Amygdala (tissue), 56 donors: Measurements from ENCODE around the gene SASH3.

Experiments
- DNase-seq, 56 donors: peaks; one replicate each; lab custom pipeline; 2025; lab: John Stamatoyannopoulos, UW

Gene SASH3

DNA sequence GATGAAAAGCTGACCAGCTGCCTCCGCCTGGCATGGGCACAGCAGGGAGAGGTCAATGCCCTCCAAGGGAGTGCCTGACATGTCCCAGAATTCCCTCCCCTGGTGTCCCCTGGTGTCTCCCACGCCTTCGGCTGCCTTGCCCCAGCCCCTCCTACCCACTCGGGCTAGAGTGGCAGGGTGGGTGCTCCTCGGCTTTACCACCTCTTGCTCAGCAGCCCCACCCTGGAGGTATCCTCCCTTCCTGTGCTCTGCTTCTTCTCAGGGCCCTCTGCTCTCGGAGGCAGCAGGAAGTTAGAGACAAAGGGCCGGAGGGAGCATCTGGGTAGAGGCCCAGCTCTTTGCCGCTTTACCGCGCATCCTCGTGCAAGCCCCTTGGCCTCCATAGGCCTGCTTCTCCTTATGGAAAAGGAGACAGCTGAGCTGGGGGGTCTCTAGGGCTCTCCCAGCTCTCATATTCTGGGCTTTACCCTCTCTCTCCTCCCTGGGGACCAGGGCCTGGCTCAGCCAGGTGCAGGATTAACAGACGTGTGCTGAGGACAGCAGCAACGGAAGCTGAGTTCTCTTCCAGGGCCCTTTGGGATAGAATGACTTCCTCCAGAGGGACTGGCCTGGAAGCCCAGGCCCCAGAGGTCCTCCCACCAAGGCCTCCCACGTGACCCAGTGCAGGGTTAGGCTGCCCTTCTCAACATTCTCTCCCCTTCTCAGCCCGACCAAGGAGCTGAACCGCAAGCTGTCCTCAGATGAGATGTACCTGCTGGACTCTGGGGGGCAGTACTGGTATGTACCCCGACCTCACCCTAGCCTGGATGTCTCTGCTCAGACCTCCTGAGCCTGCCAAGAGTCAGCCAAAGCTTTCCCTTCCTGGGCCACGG lies 23.7 kb upstream of the SASH3 start:
- DNase-seq, result no peak

DNA sequence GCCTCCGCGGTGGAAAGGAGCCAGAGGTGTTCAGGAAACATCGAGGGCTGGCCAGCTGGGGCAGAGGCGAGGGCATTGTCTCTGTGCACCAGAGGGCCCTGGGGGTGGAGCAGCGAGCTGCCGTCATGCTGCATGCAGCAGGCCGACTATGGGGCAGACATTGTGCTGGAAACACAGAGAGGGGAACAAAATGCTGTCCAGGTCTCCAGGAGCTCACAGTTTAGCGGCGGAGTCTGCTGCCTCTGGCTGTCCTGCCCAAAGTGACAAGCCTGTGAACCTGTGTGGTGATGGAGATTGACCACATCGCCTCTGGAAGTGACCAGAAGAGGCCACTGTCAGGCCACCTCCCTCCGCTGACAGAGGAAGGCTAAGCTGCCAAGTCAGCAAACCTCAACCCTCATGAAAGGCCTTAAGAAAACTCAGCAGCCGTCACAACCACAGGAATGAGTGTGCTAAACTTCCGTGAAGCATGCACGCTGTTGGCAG lies 20.1 kb upstream of the SASH3 start:
- DNase-seq, result peak in 47 of 56 donors; percentile 0 to 68 (median 27)

DNA sequence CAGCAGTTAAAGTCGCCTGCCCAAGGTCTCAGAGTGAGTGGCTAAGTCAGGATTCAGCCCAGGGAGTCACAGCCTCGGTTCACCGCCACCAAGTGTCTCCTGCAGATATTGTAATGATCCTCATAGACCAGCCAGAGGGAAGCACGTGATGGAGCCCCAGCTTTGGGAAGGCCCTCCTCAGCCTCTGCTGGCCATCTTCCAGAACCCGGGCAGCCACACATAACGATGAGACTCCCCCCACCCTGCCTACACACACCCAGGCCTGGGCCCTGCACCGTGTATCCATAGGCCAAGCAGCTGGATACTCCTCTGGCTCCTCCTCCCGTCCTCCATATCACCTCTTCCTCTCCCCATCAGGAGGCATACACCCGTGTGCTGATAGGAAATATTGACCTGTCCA lies 19.6 kb upstream of the SASH3 start:
- DNase-seq, result no peak

DNA sequence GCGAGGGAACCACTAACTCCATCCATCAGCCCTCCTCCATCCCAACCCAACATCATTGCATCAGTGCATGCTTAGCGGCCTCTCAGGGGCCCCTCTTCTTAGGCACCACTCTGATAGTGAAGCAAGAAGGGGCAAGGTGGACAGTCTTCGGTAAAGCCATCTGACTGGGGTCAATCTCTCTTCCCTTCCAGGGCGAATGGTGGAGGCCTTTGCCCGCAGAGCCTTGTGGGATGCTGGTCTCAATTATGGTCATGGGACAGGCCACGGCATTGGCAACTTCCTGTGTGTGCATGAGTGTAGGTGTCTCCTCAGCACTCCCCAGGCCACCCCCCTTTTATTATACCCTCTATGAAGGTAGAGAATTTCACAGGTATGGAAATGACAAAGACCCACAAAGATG lies 18.8 kb upstream of the SASH3 start:
- DNase-seq, result no peak

DNA sequence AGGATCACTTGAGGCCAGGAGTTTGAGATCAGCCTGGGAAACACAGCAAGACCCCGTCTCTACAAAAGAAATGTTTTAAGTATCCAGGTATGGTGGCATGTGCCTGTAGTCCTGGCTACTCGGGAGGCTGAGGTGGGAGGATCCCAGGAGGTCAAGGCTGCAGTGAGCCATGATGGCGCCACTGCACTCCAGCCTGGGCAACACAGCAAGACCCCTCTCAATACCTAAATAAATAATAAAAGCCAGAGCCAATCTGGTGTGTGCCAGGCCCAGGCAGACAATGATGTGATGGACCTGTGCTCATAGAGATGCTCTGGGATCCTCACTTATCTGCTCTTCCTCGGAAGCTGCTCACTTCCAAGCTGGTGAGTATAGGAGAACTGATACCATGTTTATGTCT lies 18.2 kb upstream of the SASH3 start:
- DNase-seq, result no peak

DNA sequence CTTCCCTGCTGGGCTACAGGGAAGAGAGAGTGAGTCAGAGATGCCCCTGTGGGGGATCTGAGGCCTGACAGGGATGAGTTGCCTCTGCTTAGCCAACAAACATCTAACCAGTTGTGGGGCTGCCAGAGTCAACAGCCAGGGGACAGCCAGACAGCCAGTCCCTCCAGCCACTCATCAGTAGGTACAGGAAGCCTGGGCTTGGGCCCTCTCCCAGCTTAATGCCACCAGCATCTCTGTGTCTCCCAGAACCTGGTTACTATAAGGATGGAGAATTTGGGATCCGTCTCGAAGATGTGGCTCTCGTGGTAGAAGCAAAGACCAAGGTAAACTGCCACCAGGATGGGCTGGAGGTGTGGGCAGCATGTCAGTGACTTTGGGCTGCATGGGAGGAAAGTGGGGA lies 17.3 kb upstream of the SASH3 start:
- DNase-seq, result no peak

DNA sequence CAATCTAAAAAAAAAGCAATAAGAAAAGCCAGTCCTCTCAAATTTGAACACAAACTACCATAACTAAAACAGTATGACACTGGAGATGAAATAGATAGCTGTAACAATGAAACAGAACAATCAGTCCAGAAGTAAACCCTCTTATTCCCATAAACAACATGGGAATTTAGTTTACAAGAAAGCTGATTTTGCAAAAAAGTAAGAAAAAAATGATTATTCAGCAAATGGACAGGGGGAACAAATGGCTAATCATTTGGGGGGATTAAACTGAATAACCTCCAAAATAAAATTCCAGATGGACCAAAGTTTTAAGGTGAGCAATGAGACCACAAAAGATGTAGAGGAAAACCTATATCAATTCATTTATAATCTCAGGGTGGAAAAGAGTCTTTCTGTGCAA lies 16.1 kb upstream of the SASH3 start:
- DNase-seq, result no peak

DNA sequence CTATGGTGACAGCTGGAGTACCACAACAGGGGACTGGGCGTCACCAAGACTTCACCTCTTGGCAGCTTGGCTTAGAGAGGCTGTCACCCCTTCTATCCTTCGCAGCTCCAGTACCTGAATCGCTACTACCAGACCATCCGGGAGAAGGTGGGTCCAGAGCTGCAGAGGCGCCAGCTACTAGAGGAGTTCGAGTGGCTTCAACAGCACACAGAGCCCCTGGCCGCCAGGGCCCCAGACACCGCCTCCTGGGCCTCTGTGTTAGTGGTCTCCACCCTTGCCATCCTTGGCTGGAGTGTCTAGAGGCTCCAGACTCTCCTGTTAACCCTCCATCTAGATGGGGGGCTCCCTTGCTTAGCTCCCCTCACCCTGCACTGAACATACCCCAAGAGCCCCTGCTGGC lies 11.6 kb upstream of the SASH3 start:
- no peak for DNase-seq

DNA sequence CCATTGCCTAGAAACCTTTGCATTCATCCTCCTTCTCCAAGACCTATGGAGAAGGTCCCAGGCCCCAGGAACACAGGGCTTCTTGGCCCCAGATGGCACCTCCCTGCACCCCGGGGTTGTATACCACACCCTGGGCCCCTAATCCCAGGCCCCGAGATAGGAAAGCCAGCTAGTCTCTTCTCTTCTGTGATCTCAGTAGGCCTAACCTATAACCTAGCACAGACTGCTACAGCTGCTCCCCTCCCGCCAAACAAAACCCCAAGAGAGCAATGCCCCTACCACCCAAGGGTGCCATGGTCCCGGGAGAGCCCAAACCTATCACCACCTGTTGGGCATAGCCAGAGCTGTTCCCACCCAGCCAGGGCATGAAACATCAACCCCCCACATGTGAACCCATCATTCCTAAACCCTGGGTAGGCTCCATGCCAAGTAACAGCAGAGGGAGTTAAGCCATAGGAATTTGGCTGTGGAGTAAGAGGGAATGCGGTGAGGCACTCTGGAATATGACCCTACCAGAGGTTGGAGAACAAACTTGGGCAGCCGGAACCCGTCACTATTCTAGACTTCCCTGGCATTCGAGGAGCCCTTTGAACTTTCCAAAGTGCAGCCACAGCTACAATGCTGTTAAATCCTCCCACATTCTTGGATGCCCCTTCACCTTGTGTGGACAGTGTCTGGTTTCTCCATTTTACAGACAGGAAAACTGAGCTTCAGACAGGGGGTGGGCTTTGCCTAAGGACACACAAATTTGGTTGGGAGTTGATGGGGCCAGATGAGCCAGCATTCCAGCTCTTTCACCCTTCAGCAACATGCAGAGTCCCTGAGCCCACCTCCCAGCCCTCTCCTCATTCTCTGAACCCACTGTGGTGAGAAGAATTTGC lies 10.9 kb upstream of the SASH3 start:
- no peak for DNase-seq

DNA sequence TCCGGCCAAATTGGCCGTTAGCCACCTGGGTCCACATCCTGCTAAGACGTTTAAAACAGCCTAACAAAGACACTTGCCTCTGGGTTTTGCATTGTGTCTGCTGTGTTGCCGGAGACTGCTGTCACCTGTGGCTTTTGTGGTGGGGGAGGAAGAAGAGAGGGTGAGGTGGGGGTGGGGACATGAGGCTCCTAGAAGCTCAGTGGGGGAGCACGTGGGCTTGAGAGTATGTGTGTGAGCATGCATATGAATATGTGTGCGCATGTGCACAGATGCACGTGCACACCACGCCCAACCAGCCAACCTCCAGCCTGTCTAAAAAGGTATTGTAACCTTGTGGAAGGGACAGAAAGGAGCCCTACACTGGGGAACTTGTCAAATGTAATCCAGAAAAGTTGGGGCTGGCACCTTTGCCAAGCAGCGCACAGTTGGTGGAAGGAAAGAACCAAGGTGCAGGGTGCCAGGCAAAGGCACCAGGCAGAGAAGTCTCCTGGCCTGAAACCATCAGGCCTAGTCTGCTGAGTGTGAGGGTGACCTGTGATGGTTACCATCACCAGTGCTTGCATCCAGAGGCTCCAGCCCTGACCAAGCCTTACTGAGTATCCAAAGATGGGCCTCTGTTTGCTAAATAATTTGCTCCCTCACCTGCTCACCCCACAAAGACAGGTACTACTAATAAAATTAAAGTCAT lies 10.1 kb upstream of the SASH3 start:
- DNase-seq, result no peak

DNA sequence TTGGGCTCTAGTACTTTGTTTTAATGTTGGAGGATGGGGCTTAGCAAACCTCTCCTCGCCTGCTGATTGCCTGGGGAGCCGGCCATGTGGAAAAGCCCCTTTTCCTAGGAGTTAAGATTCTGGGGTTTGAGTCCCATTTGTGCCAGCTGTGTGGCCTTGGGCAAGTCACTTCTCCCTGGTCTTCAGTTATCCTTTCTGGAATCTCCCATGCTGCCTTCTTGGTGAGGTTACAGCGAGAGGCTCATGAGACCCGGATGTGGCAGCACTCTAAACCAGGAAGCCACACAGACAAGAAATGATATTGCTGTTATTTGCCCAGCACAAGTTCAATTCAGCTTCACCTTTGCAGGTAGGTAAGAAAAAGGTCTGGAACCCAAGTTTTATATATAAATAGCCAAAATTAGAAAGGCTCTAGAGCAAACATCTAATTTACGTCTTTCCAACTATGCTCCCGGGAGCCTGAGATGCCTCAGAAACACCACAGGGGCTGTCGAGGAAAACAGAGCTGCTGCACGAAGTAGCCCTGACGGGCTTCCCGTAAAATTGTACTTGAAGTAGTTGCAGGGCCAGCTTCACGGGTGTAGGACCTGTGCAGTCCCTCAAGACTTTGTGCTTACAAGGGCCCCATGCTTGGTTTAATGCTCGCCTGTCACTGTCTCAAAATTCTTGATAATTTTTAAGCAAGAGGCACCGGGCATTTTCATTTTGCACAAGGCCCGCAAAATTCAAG lies 8.3 kb upstream of the SASH3 start:
- no peak for DNase-seq

DNA sequence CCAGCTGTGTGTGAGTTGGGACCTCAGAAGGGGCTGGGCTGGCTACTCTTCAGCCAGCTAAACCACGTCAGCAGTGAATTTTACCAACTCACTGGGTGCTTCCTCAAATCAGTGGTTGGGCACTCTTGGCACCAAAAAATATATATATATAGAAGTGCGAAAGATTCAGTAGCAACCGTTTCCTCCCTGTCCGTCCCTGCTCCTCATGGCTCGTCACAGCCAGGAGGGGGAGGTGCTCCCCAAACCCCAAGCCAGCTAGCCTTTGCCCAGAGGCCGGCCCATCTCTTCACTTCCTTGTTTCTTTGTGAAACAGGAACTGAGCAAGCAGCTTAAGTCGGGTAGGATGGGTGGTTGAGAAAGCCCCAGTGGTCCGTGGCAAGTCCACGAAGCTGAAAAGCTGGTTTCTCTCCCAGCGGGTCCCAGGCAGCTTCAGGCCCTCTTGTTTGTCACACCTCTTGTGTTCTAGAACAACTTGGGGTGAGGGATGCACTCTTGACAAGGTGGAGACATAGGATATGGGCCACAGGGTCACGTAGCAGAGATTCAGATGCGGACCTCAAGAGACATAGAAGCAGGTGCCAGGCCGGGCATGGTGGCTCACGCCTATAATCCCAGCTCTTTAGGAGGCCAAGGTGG lies 6.8 kb upstream of the SASH3 start:
- DNase-seq, result peak in 27 of 56 donors; percentile 1 to 56 (median 12)

DNA sequence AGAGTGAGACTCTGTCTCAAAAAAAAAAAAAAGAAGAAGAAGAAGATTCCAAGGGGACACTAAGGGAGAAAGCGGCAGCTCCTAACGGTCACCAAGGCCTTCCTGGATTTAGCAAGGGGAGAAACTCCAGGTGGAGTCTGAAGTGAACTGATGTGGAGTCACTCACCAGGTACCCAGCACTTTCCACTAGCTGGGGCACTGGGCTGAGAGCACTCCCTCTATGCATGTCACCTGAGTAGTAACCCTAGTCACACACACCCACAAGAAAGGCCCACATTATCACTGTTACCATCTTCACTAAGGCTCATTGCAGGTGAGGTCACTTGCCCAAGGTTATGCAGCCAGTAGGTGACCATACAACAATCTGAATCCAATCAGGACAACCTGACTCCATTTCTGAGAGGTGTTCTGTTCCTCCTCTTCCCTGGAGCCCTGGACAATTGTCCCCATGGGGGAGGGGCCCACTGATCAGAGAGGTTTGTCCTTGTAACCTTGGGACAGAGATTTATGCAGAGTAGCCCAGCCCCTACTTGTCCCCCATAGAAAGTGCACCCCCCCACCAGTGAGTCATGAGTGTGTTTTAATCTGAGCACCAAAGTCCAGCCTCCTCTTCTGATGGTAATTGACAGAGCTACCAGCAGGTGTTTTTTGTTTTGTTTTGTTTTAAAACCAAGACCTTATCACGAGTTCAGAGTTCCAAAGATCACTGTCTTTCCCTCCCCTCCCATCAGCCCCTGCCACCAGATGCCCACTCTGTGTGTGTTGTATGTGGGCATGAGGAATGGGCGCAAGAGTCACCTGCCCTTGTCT lies 5.9 kb upstream of the SASH3 start:
- no peak for DNase-seq

DNA sequence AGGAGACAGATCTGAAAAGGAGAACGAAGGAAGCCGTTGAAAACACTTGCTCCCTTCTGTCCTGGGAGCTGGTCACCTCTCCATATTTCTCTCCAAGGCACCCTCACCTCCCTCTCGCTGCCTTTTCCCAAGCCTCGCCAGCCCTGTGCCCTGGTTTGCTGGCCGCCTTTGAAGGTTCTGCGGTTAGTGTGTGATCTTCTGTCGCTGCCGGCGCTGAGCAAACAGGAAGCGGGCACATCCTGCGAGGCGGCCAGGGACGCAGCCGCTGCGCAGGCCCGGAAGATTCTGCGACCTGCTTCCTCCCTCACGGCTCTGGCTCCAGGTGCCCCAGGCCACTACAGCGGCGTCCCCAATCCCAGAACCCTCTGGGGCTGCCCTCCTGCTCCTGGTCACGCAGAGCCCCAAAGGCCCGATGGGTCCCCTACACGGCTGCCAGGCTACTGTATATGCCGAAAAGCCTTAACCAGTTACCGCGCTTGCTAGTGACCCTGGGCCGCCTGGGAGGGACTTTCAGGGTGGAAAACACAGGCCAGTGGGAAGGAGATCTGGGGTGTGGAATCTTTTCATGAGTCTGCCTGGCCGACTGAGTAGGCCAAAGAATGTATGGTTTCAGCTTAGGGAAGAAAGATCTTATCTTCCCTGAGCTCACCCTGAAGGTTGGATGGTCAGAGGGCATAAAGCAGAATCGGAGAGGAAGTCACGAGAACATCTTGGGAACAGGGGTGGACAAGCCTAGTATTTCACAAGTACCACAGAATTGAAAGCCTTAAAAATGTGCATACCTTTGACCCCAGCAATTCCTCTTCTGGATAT lies 2.3 kb upstream of the SASH3 start:
- DNase-seq, result peak in 4 of 56 donors; percentile 3 to 26 (median 10)

DNA sequence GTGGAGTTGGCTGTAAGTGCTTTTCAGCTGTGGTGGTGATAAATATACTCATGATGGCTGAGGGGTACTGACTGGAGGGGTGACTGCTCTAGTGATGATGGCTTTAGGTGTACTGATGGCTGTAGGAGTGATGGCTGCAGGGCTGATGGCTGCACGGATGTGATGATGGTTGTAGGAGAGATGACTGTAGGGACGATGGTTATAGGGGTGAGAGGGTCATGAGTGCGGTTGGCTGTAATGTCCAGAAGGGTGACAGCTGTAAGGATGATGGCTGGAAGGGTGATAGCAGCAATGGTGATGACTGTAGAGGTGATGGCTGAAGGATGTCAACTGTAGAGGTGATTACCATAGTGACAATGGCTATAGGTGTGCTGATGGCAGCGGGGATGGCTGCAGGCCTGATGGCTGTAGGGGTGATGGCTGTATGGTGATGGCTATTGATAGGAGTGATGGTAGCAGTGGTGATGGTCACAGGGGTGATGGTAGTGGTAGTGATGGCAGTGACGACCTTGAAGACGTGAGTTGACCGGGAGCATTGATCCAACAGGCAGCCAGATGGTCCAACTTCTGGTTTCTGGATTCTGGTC lies 570 bp upstream of the SASH3 start:
- no peak for DNase-seq

DNA sequence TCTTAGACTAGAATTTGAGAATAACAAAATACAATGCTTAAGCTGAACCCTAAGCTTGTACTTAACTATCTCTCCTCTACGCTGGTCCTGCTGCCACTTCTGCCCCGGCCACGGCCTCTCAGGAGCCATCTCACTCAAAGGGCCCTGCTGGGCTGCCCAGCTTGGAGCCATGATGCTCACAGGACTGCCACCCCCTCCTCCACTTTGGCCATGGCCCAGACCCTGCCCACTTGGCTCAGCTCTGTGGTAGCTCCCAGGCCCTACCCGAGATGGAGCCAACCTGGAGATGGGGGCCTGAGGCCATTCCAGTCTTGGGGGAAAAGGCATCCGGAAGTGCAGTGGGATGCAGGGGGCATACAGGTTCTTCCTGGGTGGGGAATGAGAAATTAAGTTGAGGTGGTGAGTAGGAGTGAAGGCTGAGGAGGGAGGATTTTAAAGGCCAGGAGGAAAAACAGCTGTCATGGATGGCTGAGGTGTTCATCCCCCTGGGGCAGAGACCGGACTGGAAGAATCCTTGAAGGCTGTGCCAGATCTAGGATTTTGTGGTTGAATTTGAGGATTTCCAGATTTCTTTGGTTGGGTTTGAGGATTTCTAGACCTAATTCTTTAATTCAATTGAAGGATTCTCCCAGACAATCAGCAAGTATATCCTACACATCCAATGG lies 824 bp downstream of the SASH3 start:
- no peak for DNase-seq

DNA sequence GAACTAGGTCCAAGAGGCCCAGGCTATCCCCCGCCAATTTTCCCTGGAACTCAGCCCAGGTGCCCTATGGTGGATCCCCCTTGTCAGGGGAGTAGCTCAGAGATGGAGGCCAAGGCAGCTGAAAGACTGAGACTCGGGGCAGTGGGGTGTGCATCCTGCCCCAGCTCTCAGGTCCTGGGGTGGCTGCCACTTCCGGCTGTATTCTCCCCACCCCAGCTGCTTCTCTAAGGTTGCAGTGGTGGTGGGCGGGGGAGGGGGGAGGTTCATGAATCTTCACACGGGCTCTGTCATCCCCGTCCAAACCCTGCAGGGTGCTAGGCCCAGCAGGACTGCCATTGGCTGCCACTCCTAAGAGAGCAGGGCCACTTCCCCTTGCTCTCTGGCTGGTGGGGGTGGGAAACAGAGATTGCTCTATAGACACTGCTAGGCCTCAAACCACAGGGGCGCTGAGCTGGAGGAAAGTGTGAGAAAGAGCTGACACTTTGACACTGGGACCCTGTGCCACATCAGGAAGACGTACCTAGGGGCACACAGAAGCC lies 1.5 kb downstream of the SASH3 start:
- peak in 6 of 56 donors; percentile 1 to 15 (median 8) for DNase-seq
